ENCODE measurements around the gene GLTPD2.
"Not testable (repeated sequence)": the region's sequence is repeated elsewhere in the genome, so short reads cannot be mapped to it uniquely, and the experiment has no call there.

GLTPD2 gene

GRCh38 chr17:4811471-4811870 is 22.7 kb downstream of the GLTPD2 start:
- FAIRE-seq = no peak

GRCh38 chr17:4812690-4813089 is 23.9 kb downstream of the GLTPD2 start:
- no peak for FAIRE-seq

- no peak for FAIRE-seq
Observed at GRCh38 chr17:4815043-4815675, 26.4 kb downstream of the GLTPD2 start.

GRCh38 chr17:4816826-4817225 is 28.1 kb downstream of the GLTPD2 start:
- no peak for FAIRE-seq

GRCh38 chr17:4818276-4818675 is 29.5 kb downstream of the GLTPD2 start:
- FAIRE-seq = no peak

- FAIRE-seq = no peak
Observed at GRCh38 chr17:4822835-4823234, 34.1 kb downstream of the GLTPD2 start.

- no peak for FAIRE-seq
Observed at GRCh38 chr17:4823373-4824089, 34.8 kb downstream of the GLTPD2 start.

GRCh38 chr17:4827399-4827798 is 38.6 kb downstream of the GLTPD2 start:
- no peak for FAIRE-seq

- FAIRE-seq = not testable (repeated sequence)
Observed at GRCh38 chr17:4832829-4833177, 44.0 kb downstream of the GLTPD2 start.

GRCh38 chr17:4833178-4833940 is 44.6 kb downstream of the GLTPD2 start, which contains the start of gene MINK1:
Gene MINK1 (plus strand): TSS chr17:4833340. CDS start chr17:4833584, 244 bp downstream.
- FAIRE-seq = no peak

GRCh38 chr17:4833941-4834680 is 45.3 kb downstream of the GLTPD2 start:
- FAIRE-seq = no peak

GRCh38 chr17:4834681-4835020 is 45.9 kb downstream of the GLTPD2 start:
- FAIRE-seq = no peak

GRCh38 chr17:4836221-4836620 is 47.5 kb downstream of the GLTPD2 start:
- FAIRE-seq = no peak

- no peak for FAIRE-seq
Observed at GRCh38 chr17:4837471-4838308, 48.9 kb downstream of the GLTPD2 start.

- FAIRE-seq = no peak
Observed at GRCh38 chr17:4838309-4838785, 49.6 kb downstream of the GLTPD2 start.

GRCh38 chr17:4839221-4839620 is 50.5 kb downstream of the GLTPD2 start:
- FAIRE-seq = no peak

Data from islet of Langerhans (tissue), 1 donor.